GM21526 (cell line): ENCODE measurements around the gene THSD4.

Experiments used
- ATAC-seq: cut with Tn5 transposase; IDR thresholded peaks from one replicate; pipeline ENCODE4 v1.9.1; 2021; ENCODE audit warnings: moderate library complexity; ENCODE audit not compliant: unreplicated experiment, low FRiP score

THSD4 gene

DNA sequence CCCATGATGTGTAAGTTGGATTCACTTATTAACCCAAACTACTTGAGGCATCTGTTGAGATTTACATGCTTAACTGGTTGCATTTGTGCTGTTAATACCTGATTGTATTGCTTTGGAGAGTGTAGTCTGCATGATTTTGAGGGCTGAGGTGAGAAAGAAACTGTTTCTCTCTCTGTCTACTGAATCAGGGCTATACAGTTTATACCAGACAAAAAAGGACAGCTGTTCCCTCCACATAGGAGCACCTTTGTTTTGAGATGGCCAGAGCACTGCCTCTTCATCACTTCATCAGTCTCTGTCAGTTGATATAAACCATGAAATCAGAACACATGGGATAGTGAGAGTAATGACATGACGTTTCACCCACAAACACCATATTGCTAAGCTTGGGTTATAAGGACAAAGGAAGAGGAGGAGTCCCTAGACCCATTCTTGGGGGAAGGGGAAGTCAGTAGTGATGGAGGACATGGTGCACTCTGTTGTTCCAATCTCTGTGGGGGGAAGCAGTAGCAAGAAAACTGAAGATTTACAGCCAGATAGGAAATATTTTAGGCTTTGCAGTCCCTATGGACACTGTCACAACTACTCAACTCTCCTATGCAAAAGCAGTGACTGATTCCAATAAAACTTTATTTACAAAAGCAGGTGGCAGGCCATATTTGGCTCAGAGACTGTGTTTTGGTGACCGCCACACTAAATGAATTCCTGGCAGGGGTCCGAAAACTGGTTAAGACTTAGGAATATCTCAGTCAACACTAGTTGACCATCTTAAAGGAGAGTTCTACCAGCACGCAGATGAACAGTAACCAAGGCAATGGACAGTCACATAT is 571.2 kb downstream of the THSD4 start:
- no peak for ATAC-seq

- no peak for ATAC-seq
These were observed 572.7 kb downstream of the THSD4 start for GRCh38 chr15:71687902-71688508.

DNA sequence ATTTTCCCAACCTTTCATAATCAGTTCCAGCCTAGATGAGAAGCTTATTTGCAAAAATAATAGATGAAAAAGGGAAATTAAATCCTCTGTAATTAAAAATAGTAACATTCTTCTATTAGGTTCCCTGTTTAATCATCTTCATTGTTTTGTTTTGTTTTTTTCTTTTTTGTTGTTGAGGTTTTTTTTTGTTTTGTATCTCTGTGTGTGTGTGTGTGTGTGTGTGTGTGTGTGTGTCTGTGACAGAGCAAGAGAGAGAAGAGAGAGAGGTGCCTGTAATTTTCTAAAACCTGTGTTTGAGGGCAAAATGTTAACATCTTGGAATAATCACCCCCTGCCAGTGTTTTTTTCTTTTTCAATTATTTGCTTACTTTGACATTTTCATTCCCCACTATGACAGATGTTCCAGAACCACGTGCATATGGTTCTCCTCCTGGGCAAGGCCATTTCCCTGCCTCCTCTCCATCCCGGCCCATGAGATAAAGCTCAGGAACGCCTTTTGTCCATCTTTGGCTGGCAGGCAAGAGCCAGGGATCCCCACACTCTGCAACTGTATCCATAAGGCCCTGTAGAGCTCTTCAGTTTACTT is 573.3 kb downstream of the THSD4 start:
- ATAC-seq, result no peak

GRCh38 chr15:71691081-71691457 is 575.8 kb downstream of the THSD4 start:
- ATAC-seq, result no peak

GRCh38 chr15:71691458-71692417 is 576.5 kb downstream of the THSD4 start:
- ATAC-seq, result no peak

DNA sequence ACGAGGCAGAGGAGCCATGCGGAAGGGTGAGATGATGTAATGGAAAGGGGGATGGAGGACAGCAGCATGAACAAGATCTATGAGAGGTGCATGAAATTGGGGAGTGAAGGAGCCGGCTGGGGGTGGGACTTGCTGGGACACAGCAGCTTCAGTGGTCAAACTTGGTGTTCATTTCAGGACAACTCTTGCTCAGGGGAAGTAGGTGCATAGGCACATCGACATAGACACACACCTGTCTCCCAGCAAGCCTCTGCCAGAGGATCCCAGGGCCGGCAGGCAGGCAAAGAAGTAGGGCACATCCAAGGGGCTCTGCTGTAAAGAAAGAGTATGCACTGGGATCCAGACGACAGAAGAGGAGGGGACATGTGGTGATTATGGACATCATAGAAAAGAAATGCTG is 582.0 kb downstream of the THSD4 start:
- ATAC-seq, result no peak

- ATAC-seq, result no peak
These were observed 582.8 kb downstream of the THSD4 start for GRCh38 chr15:71698030-71698429.

GRCh38 chr15:71698742-71699141 is 583.5 kb downstream of the THSD4 start:
- ATAC-seq, result no peak

GRCh38 chr15:71699977-71700376 is 584.7 kb downstream of the THSD4 start:
- no peak for ATAC-seq

GRCh38 chr15:71701808-71702207 is 586.5 kb downstream of the THSD4 start:
- ATAC-seq, result no peak

DNA sequence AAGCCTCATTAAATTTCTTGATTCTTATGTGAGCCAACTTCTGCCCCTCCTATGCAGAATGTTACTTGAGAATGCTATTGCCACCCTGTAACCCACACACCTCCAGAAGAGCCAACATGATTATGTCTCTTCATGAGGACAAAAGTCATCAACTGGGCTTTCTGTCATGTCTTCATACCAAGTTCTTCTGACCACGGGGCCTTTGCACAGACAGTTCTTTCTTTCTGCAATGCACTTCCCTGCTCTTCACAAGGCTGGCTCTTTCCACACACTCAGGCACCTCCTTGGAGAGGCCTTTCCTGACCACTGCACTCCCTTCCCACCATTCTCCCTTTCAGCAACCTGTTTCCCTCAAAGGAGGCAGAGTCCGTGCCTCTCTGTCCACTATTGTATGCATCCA is 587.2 kb downstream of the THSD4 start:
- ATAC-seq, result no peak

DNA sequence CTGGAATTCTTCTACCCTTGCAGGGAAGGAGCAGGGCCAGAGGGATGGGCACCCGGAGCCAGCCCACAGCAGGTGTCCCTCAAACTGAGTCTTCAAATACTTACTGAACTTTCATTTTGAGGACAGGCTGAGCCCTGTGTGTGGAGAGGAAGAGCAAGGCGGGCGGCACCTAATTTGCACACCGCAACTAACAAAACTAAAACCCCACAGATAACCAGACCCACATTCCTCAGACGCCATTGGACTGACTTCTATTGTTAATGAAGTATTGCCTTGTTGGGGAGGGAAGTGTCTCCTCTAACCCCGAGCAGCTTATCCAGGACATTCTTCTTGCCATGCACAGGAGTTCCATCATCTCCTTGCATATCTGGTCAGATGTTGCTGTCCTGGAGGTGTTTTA is 589.9 kb downstream of the THSD4 start:
- no peak for ATAC-seq

GRCh38 chr15:71706461-71707229 is 591.4 kb downstream of the THSD4 start:
- ATAC-seq, result no peak

- ATAC-seq, result no peak
These were observed 592.2 kb downstream of the THSD4 start for GRCh38 chr15:71707230-71708050.

- ATAC-seq, result no peak
These were observed 592.8 kb downstream of the THSD4 start for GRCh38 chr15:71708051-71708429.

DNA sequence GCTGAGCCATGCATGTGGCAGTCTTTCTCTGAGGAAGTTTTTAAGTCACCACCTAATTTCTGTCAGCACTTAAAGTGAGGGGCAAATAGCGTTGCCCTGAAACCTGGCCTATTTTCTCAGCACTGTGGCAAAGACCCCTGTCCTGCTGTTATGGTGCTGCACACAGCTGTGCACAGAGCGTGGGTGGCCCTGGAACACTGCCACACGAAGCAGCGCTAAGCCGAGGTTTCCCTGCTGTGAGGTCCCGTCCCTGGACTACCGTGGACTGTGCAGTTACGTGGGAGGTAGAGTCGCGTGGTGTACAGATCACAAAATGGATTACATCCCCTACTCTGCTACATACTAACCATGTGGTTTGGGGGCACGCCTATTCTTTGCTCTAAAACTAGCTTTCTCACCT is 593.5 kb downstream of the THSD4 start:
- no peak for ATAC-seq

GRCh38 chr15:71709808-71710418 is 594.6 kb downstream of the THSD4 start:
- no peak for ATAC-seq

GRCh38 chr15:71712182-71712581 is 596.9 kb downstream of the THSD4 start:
- ATAC-seq, result no peak
